K562 (cell line): ENCODE results near the gene SHISA5. TPM values are rescaled to one million over a fixed set of nuclear protein-coding genes. Genes with fewer than 3 reads are reported as not detected.

ENCODE experiments used
- ATAC-seq: fragments of 200-7000 bp; cut with Tn5 transposase; 3 replicates; pipeline ENCODE4 v1.9.1; 2020; ENCODE audit warnings: moderate library complexity
- BruUV-seq: library from RNA; stranded (reverse); fragments of 400-500 nt; replicated peaks from 2 replicates; lab custom pipeline; 2021; lab: Mats Ljungman, UMichigan
- CTCF ChIA-PET: fragments of 300-600 bp; formaldehyde crosslinking; extraction: SDS; loops from one replicate; lab custom pipeline; 2021; ENCODE audit warnings: low intra/inter-chr PET ratio; lab: Yijun Ruan, JAX
- POLR2A ChIA-PET: fragments of 300-600, 350-650 bp; sonication (Branson Sonifier 250); formaldehyde crosslinking; extraction: SDS; loops from one replicate; lab custom pipeline; 2021; ENCODE audit warnings: antibody characterized with exemption, inconsistent platforms; lab: Yijun Ruan, JAX
- DNase-seq, 4 experiments: peaks; one replicate each; pipeline versions ENCODE4 v3.0.0 to v3.0.0-alpha.2; 2011 to 2018; ENCODE audit warnings: low spot score in 3 of 4, mixed read lengths in 3 of 4; ENCODE audit errors: extremely low read depth in 1 of 4
- FAIRE-seq: peaks from 2 replicates; lab custom pipeline; 2011; peaks lifted over from hg19 to GRCh38; lab: Jason Lieb, UNC
- H2AFZ ChIP-seq: 2 replicates; pipeline ENCODE4 v1.6.0; 2011; ENCODE audit warnings: low read depth, low read length, control low read depth, inconsistent platforms
- H3K27ac ChIP-seq: fragments of 200-600 bp; 3 replicates; pipeline ENCODE4 v1.8.0; 2011; ENCODE audit warnings: low read depth, mild to moderate bottlenecking, control low read depth, inconsistent platforms, low read length, moderate library complexity, mixed read lengths; ENCODE audit errors: extremely low read depth
- H3K27me3 ChIP-seq, 2 experiments: fragments of 300-600 bp in 1 of 2; 2 replicates in 1 of 2; 3 replicates in 1 of 2; pipeline versions ENCODE4 v1.6.0 to v1.8.0; 2011; ENCODE audit warnings: inconsistent platforms in 2 of 2, low read length in 2 of 2, mild to moderate bottlenecking in 1 of 2, mixed read lengths in 1 of 2, moderate library complexity in 1 of 2; ENCODE audit not compliant: control insufficient read depth in 2 of 2, insufficient read depth in 2 of 2
- H3K36me3 ChIP-seq: fragments of 300-600 bp; 3 replicates; pipeline ENCODE4 v1.8.0; 2011; ENCODE audit warnings: mild to moderate bottlenecking, low read length, inconsistent platforms; ENCODE audit not compliant: control insufficient read depth, insufficient read depth
- H3K4me1 ChIP-seq, 2 experiments: fragments of 200-600 bp in 1 of 2; replicated peaks in 1 of 2; 2 replicates in 1 of 2; 3 replicates in 1 of 2; pipeline versions ENCODE4 v1.5.1 to v1.8.0; 2011; ENCODE audit warnings: inconsistent platforms in 2 of 2, low read length in 2 of 2, mild to moderate bottlenecking in 1 of 2, mixed read lengths in 1 of 2, moderate library complexity in 1 of 2; ENCODE audit not compliant: control insufficient read depth in 2 of 2, insufficient read depth in 2 of 2
- H3K4me2 ChIP-seq: 2 replicates; pipeline ENCODE4 v1.6.1; 2011; ENCODE audit warnings: low read length, control low read depth, inconsistent platforms, mixed read lengths; ENCODE audit not compliant: insufficient read depth
- H3K4me3 ChIP-seq: fragments of 200-600 bp; sonication (generic), shearing (Covaris generic); 2 replicates; pipeline ENCODE4 v1.5.1; 2016; ENCODE audit warnings: control low read depth, inconsistent platforms
- H3K79me2 ChIP-seq: fragments of 200-600 bp; 3 replicates; pipeline ENCODE4 v1.8.0; 2011; ENCODE audit warnings: low read length, inconsistent platforms; ENCODE audit not compliant: control insufficient read depth, insufficient read depth
- H3K9ac ChIP-seq, 2 experiments: 2 replicates each; pipeline versions ENCODE4 v1.6.0 to v1.6.1; 2011; ENCODE audit warnings: low read depth in 2 of 2, low read length in 2 of 2, control low read depth in 1 of 2, inconsistent platforms in 1 of 2, mild to moderate bottlenecking in 1 of 2, mixed read lengths in 1 of 2; ENCODE audit not compliant: insufficient read depth in 1 of 2
- H3K9me1 ChIP-seq: one replicate; pipeline ENCODE4 v1.6.0; 2011; ENCODE audit warnings: inconsistent platforms, mild to moderate bottlenecking, low read length, moderate library complexity; ENCODE audit not compliant: control insufficient read depth, insufficient read depth
- H3K9me3 ChIP-seq: replicated peaks from 2 replicates; pipeline ENCODE4 v1.5.1; 2011; ENCODE audit warnings: low read depth, low read length, inconsistent platforms; ENCODE audit not compliant: control insufficient read depth, insufficient read depth
- H4K20me1 ChIP-seq: replicated peaks from 2 replicates; pipeline ENCODE4 v1.6.1; 2011; ENCODE audit warnings: low read length, inconsistent platforms, mixed read lengths; ENCODE audit not compliant: control insufficient read depth, insufficient read depth
- CBX3 ChIP-seq, 2 experiments: IDR thresholded peaks; 1 replicate in 1 of 2; 2 replicates in 1 of 2; pipeline ENCODE4 v1.6.1; 2012; ENCODE audit warnings: inconsistent platforms in 2 of 2, low read length in 2 of 2, borderline replicate concordance in 1 of 2, control low read depth in 1 of 2
- CXXC5 ChIP-seq: fragments of 250-450 bp; sonication (Bioruptor Pico); IDR thresholded peaks from 2 replicates; pipeline ENCODE4 v1.8.0; 2022; ENCODE audit warnings: inconsistent platforms, mild to moderate bottlenecking, moderate library complexity
- MEF2A ChIP-seq: IDR thresholded peaks from 2 replicates; pipeline ENCODE4 v1.6.1; 2011; ENCODE audit warnings: low read depth, mild to moderate bottlenecking, low read length, moderate library complexity; ENCODE audit not compliant: control insufficient read depth
- NFE2 ChIP-seq: IDR thresholded peaks from 2 replicates; pipeline ENCODE4 v1.6.1; 2014; ENCODE audit warnings: antibody characterized with exemption, low read depth
- RBM22 ChIP-seq: fragments of 200-400 bp; formaldehyde crosslinking; IDR thresholded peaks from 2 replicates; pipeline ENCODE4 v1.6.1; 2018; ENCODE audit warnings: low read length, low read depth; ENCODE audit not compliant: poor library complexity, severe bottlenecking
- WGBS: fragments of 100-300 bp; shearing (Covaris generic); methylation state at CpG from one replicate; pipeline ENCODE4 v1.1.6; 2016; ENCODE audit warnings: low coverage, mixed read lengths; ENCODE audit not compliant: insufficient coverage; ENCODE audit errors: missing lambda C conversion rate; 5-methylcytosine and 5-hydroxymethylcytosine counted together
- in situ Hi-C: fragments of 300-500 bp; cut with MboI; formaldehyde crosslinking; loops from 4 replicates; pipeline ENCODE4 v1.15.0; 2018; ENCODE audit warnings: inconsistent platforms, mixed read lengths
- intact Hi-C: fragments of 100-400 bp; cut with micrococcal nuclease; formaldehyde crosslinking; loops from 2 replicates; pipeline ENCODE4 v1.14.2; 2022
- polyA plus RNA-seq, 8 experiments: library from polyadenylated mRNA; depleted of rRNA in 4 of 8; stranded (reverse) in 5 of 8; unstranded in 3 of 8; fragments of >200 nt; fragmentation: Nextera tagmentation in 2 of 8; fragmentation: Illumina TruSeq in 1 of 8; extraction: Ambion mirVana in 2 of 8; extraction: Trizol in 1 of 8; gene quantifications; 2 replicates each; pipeline versions ENCODE4 v1.2.1 to v1.2.3, GENCODE V29; 2011 to 2014; ENCODE audit warnings: inconsistent platforms in 1 of 8, missing spikeins in 1 of 8
- total RNA-seq, 7 experiments: library from RNA; depleted of rRNA in 6 of 7; stranded (reverse); fragments of >200 nt in 6 of 7; fragmentation: Illumina TruSeq in 2 of 7; extraction: Trizol in 2 of 7; gene quantifications; 2 replicates each; pipeline versions ENCODE4 v1.2.1 to v1.2.3, GENCODE V29; 2011 to 2021; ENCODE audit warnings: low replicate concordance in 1 of 7

SHISA5 gene
- total and polyA plus RNA-seq, 9 of the 15 experiments (the other 6 are each of a cell fraction or from before 2014, with no cell fraction given) = 8.4 to 85.8 (median 56.1) TPM

DNA sequence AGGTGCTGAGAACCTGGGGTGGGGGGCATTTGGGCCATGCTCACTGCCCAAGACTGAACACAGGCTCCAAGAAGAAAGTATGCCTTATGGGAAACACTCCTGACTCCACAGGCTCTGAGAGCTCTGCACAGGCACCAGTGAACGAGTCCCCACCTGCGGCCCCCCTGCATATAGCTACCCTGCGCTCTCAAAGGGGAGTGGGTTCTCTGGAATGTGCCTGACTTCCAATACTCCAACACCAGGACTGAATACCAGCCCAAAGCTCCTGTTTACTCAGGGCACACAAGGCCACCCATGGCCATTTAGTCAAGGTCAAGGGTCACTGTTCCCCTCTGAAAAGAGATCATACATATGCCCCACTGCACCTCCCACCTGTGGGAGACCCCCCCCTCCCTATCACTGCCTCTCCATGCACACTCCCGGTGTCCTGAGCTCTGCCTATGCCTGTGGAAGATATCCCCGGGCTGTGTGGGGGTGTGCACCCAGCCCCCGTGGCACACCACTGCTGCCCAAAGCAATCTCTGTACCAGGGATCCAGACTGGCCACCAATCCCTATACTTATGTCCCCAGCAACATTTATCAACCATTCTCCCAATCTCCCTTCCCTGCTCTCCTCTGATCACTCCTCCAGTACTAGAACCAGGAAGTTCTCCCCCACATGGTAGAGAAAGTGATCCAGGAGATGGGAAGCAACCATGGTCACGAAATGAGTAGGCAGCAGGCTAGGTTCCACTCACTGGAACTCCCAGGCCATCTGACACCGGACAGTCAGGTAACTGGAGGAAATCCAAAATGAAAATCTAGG is 72.5 kb downstream of the SHISA5 start:
- no peak for DNase-seq
- intact Hi-C loops = no loop called here
- BruUV-seq = no TSS peak
- Histone ChIP-seq H3K36me3 (peaks cover 32% of the 10 kb centered on the region; the same call in 2 of the 3 replicates), H3K79me2 (peaks cover 2% of the 10 kb centered on the region; the same call in 2 of the 3 replicates), H3K9me1 (no peaks in the 10 kb centered on the region), H4K20me1 (no peaks in the 10 kb centered on the region)
- TF ChIP-seq CBX3 (IDR thresholded peaks at IDR 0.05; ENCODE audit: borderline replicate concordance in 1 of 2, low read length in 2 of 2) (no peak), CXXC5 (CRISPR knock-in tag) (no peak), NFE2 (no peak), RBM22 (no peak), MEF2A (no peak)
- TF ChIP-seq, all 486 proteins: peak for 0
- in situ Hi-C loops = loop anchor here (10.0 kb wide), 2 partner anchors 197 to 237 kb away; no protein-coding TSS in a partner anchor
- POLR2A ChIA-PET = no interaction called here
- Histone ChIP-seq H3K9ac (no peak overlapping the region), H3K27ac (no peak overlapping the region), H3K4me1 (peaks cover 14 to 34% of the 10 kb centered on the region in 2 experiments; a peak in 4 of 5 replicates), H3K27me3 (no peaks in the 10 kb centered on the region), H3K4me3 (no peak overlapping the region), H3K4me2 (no peak overlapping the region), H3K9me3 (no peaks in the 10 kb centered on the region), H2AFZ (no peak overlapping the region)
- 75% methylated on average over 8 of the region's 8 CpGs for WGBS
- CTCF ChIA-PET = no interaction called here
- no peak for ATAC-seq
- no peak for FAIRE-seq
